ENCODE results near the gene B3GNT4.
"Not testable (repeated sequence)": the region's sequence is repeated elsewhere in the genome, so short reads cannot be mapped to it uniquely, and the experiment has no call there.

B3GNT4 gene

GRCh38 chr12:122189626-122190475 is 13.7 kb upstream of the B3GNT4 start:
- no peak for DNase-seq

GRCh38 chr12:122190842-122191668 is 12.5 kb upstream of the B3GNT4 start:
- DNase-seq = peak; percentile 24 to 63

- no peak for DNase-seq
Measured at GRCh38 chr12:122192441-122192840, 11.1 kb upstream of the B3GNT4 start.

GRCh38 chr12:122194804-122195203 is 8.7 kb upstream of the B3GNT4 start:
- no peak for DNase-seq

- DNase-seq = no peak
Measured at GRCh38 chr12:122195405-122195804, 8.1 kb upstream of the B3GNT4 start.

- DNase-seq = no peak
Measured at GRCh38 chr12:122197612-122197966, 5.9 kb upstream of the B3GNT4 start.

- no peak for DNase-seq
Measured at GRCh38 chr12:122199484-122200355, 3.8 kb upstream of the B3GNT4 start.

GRCh38 chr12:122200541-122201175 is 2.9 kb upstream of the B3GNT4 start:
- no peak for DNase-seq

GRCh38 chr12:122201381-122201780 is 2.1 kb upstream of the B3GNT4 start:
- DNase-seq = no peak

GRCh38 chr12:122202017-122202416 is 1.5 kb upstream of the B3GNT4 start:
- peak; percentile 54 to 88 for DNase-seq

GRCh38 chr12:122202811-122203210 is 698 bp upstream of the B3GNT4 start:
- DNase-seq = not testable (repeated sequence)

GRCh38 chr12:122204167-122205052 is 901 bp downstream of the B3GNT4 start:
- no peak for DNase-seq

GRCh38 chr12:122205053-122205925 is 1.8 kb downstream of the B3GNT4 start:
- DNase-seq = no peak

GRCh38 chr12:122206111-122206881 is 2.8 kb downstream of the B3GNT4 start:
- no peak for DNase-seq

- DNase-seq = no peak
Measured at GRCh38 chr12:122206976-122207375, 3.5 kb downstream of the B3GNT4 start.

GRCh38 chr12:122207391-122207790 is 3.9 kb downstream of the B3GNT4 start:
- DNase-seq = no peak

- DNase-seq = no peak
Measured at GRCh38 chr12:122208073-122208820, 4.7 kb downstream of the B3GNT4 start.

- DNase-seq = no peak
Measured at GRCh38 chr12:122215771-122216170, 12.3 kb downstream of the B3GNT4 start.

- DNase-seq = no peak
Measured at GRCh38 chr12:122216445-122216844, 12.9 kb downstream of the B3GNT4 start.

Data from NCI-H524 (cell line).